D721Med (cell line): ENCODE results near the gene SSH2.
"Not testable (repeated sequence)": the region's sequence is repeated elsewhere in the genome, so short reads cannot be mapped to it uniquely, and the experiment has no call there.

Experiments used
- DNase-seq: peaks from one replicate; pipeline ENCODE4 v3.0.0; 2011; ENCODE audit warnings: low spot score; ENCODE audit not compliant: insufficient read length
- FAIRE-seq: peaks from 2 replicates; lab custom pipeline; 2011; peaks lifted over from hg19 to GRCh38; lab: Jason Lieb, UNC
- TF ChIP-seq, protein P1 (sequence below): IDR thresholded peaks from 2 replicates; pipeline ENCODE4 v1.5.1; 2012; ENCODE audit warnings: mild to moderate bottlenecking, control low read depth; ENCODE audit not compliant: insufficient read depth; ENCODE audit errors: missing control alignments

SSH2 gene

DNA sequence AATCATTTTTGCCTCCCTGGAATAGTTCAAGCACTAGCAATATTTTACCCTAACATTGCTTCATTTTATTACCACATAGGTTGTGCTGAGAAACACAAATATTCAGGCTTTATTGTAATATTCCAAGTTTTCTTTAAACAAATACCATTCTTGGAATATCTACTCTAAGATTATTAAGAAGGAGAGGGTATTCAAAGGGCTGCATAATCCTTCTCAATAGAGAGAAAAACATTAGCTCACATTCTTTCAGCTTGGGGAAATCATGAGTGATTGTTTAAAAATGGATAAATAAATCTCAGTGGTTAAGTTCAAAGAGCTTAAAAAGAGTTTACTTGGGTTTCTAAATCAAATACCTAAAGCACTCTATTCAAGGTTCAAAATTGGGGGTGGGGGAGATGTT lies 195.4 kb downstream of the SSH2 start:
- no peak for DNase-seq
- TF ChIP-seq, protein P1, sequence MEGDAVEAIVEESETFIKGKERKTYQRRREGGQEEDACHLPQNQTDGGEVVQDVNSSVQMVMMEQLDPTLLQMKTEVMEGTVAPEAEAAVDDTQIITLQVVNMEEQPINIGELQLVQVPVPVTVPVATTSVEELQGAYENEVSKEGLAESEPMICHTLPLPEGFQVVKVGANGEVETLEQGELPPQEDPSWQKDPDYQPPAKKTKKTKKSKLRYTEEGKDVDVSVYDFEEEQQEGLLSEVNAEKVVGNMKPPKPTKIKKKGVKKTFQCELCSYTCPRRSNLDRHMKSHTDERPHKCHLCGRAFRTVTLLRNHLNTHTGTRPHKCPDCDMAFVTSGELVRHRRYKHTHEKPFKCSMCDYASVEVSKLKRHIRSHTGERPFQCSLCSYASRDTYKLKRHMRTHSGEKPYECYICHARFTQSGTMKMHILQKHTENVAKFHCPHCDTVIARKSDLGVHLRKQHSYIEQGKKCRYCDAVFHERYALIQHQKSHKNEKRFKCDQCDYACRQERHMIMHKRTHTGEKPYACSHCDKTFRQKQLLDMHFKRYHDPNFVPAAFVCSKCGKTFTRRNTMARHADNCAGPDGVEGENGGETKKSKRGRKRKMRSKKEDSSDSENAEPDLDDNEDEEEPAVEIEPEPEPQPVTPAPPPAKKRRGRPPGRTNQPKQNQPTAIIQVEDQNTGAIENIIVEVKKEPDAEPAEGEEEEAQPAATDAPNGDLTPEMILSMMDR, result no peak
- FAIRE-seq, result no peak

DNA sequence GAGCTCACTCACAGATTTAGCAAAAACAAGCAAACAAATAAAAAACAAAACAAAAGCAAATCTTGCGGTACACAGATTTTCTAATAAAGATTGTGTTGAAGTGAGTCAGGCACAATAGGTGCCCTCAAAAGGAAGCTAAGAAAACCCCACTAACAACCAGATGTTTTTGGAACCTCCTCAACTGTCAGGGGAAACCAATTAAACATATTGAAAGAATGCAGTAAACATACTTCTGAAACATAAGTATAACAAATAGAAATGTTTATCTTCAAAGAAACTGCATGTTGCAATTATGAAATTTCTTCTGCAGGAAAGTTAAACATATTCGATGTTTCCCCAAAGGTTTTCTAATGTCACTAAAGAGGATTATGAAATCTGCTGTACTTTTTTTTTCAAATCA lies 196.9 kb downstream of the SSH2 start:
- TF ChIP-seq, protein P1, result no peak
- no peak for FAIRE-seq
- DNase-seq, result no peak

DNA sequence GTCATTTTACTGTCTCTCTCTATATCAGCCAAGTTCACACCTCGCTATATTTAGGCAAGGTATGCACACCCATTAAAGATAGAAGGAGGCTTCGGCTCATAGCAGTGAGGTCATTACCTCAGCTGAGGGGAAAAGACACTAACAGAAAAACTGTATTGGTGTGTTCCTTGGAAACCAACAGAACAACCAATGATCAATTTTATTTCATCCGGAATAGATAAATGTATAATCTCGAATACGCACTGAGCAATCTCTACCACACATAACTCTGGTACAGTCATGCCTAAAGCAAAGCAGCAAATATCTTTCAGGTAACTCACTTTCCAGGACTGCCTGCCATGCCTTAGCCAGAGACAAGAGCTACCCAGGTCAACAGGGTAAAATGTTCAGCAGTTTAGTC lies 197.4 kb downstream of the SSH2 start:
- no peak for FAIRE-seq
- DNase-seq, result no peak
- TF ChIP-seq, protein P1, result no peak

DNA sequence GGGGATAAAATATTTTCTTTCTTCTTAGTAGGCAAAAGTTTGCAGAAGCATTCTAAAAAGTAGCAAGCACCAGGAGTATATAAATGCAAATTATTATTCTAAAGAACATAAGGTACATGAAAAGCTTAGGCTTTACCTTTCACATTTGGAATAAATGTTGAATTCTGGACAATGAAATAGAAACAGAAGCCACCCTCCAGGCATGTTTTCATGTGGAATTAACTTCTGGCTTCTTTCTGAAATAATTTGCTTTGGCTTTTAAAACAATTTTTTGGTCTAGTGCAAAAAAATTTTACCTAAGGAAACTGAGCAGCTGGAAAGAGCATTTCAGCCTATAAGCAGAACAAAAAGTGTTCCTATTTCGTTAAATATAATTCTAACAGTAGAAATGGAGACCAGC lies 197.8 kb downstream of the SSH2 start:
- FAIRE-seq (no peak), DNase-seq (no peak)
- TF ChIP-seq, protein P1, result no peak

DNA sequence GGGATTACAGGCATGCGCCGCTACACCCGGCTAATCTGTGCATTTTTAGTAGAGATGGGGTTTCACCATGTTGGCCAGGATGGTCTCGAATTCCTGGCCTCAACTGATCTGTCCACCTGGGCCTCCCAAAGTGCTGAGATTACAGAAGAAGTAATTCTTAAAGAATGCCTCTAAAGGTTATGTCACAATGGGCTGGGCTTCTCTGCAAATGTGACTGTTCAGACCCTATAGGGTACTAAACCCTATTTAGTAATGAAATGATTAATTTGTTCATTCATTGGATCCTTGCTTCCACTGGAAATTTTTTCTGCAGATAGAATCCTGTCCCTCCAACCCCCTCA lies 198.5 kb downstream of the SSH2 start:
- TF ChIP-seq, protein P1, result no peak
- FAIRE-seq, result no peak

DNA sequence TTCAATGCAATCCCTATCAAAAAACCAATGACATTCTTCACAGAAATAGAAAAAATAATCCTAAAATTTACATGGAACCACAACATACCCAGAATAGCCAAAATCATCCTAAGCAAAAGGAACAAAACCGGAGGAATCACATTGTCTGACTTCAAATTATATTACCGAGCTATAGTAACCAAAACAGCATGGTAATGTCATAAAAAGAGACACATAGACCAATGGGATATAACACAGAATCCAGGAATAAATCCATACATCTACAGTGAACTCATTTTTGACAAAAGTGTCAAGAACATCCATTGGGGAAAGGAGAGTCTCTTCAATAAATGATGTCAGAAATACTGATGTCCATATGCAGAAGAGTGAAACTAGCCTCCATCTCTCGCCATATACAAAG lies 201.5 kb downstream of the SSH2 start:
- TF ChIP-seq, protein P1, result no peak
- no peak for FAIRE-seq
- no peak for DNase-seq

More for the DNA sequence above, 198.5 kb downstream of the SSH2 start:
- DNase-seq, result no peak

DNA sequence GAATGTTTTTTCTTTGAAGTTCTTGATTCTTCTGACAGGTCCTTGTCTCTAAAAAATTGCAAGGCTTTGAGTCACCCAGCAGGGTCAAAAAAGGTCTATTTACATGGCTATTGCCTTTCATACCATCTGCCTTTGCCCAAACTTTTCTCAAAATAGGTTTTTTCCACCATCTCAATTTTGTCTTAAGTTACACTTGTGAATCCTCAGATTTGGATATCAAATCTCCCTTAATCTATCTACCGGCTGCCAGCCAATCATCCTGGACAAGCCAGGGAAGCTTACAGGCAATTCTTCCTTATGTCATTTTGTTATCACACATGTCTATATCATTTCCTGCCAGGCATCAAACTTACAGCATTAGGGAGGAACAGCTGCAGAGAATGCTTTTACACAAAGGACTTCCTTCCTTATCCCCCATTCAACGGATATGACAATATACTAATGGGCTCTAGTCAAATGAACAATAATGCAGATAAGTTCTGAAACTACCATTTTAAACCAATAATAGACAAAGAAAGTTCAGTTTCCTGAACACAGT lies 203.2 kb downstream of the SSH2 start:
- TF ChIP-seq, protein P1, result no peak
- DNase-seq (no peak), FAIRE-seq (no peak)

DNA sequence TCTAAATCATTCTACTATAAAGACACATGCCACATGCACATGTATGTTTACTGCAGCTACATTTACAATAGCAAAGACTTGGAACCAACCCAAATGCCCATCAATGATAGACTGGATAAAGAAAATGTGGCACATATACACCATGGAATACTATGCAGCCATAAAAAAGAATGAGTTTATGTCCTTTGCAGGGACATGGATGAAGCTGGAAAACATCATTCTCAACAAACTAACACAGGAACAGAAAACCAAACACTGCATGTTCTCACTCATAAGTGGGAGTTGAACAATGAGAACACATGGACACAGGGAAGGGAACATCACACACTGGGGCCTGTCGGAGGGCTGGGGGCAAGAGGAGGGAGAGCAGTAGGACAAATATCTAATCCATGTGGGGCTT lies 204.6 kb downstream of the SSH2 start:
- DNase-seq, FAIRE-seq: not testable (repeated sequence)
